ENCODE results near the gene GOLM1. TPM values are rescaled to one million over a fixed set of nuclear protein-coding genes. Genes with fewer than 3 reads are reported as not detected.
"Not testable (repeated sequence)": the region's sequence is repeated elsewhere in the genome, so short reads cannot be mapped to it uniquely, and the experiment has no call there.

GOLM1 gene
- 8.1 and 10.1 TPM in 2 replicates for total RNA-seq

GRCh38 chr9:86098824-86099700 is at the start of gene GOLM1:
Gene GOLM1 (minus strand): TSS chr9:86099558. CDS start chr9:86079320, 20,238 bp downstream.
- peak within 1 kb of the TSS; percentile 95 for H3K4me3 Mint-ChIP-seq
- peaks cover 19% of the 10 kb centered on the region for H3K4me1 Mint-ChIP-seq (ENCODE audit: low read depth)
- H3K27me3 Mint-ChIP-seq (ENCODE audit: insufficient read depth): peaks cover 48% of the 10 kb centered on the region
- intact Hi-C loops (cut with micrococcal nuclease): loop anchor here (2.0 kb wide), 1 partner anchor 254 kb away; no protein-coding TSS in a partner anchor
- peaks cover 2% of the 10 kb centered on the region for H3K36me3 Mint-ChIP-seq (ENCODE audit: low read depth)
- peak within 1 kb of the TSS; percentile 89 for H3K27ac Mint-ChIP-seq
- no peaks in the 10 kb centered on the region for H3K9me3 Mint-ChIP-seq
- DNase-seq (ENCODE audit: low spot score): peak; percentile 30

GRCh38 chr9:86146671-86147070 is 47.3 kb upstream of the GOLM1 start:
- H3K9me3 Mint-ChIP-seq: peaks cover 18% of the 10 kb centered on the region
- H3K4me3 Mint-ChIP-seq: not testable (repeated sequence)

GRCh38 chr9:86145960-86146359 is 46.6 kb upstream of the GOLM1 start:
- H3K9me3 Mint-ChIP-seq: peaks cover 18% of the 10 kb centered on the region
- H3K27me3 Mint-ChIP-seq (ENCODE audit: insufficient read depth); H3K27ac Mint-ChIP-seq; H3K4me1 Mint-ChIP-seq (ENCODE audit: low read depth); H3K4me3 Mint-ChIP-seq; DNase-seq (ENCODE audit: low spot score); H3K36me3 Mint-ChIP-seq (ENCODE audit: low read depth); intact Hi-C loops (cut with micrococcal nuclease): not testable (repeated sequence)

More at GRCh38 chr9:86146671-86147070, 47.3 kb upstream of the GOLM1 start:
- H3K27ac Mint-ChIP-seq; H3K4me1 Mint-ChIP-seq (ENCODE audit: low read depth); H3K36me3 Mint-ChIP-seq (ENCODE audit: low read depth); DNase-seq (ENCODE audit: low spot score); H3K27me3 Mint-ChIP-seq (ENCODE audit: insufficient read depth); intact Hi-C loops (cut with micrococcal nuclease): not testable (repeated sequence)

- H3K27me3 Mint-ChIP-seq (ENCODE audit: insufficient read depth): peaks cover 3% of the 10 kb centered on the region
- no peak overlapping the region for H3K27ac Mint-ChIP-seq
- intact Hi-C loops (cut with micrococcal nuclease): no loop called here
- no peak overlapping the region for H3K4me3 Mint-ChIP-seq
- no peaks in the 10 kb centered on the region for H3K4me1 Mint-ChIP-seq (ENCODE audit: low read depth)
- DNase-seq (ENCODE audit: low spot score): no peak
- no peaks in the 10 kb centered on the region for H3K36me3 Mint-ChIP-seq (ENCODE audit: low read depth)
- peaks cover 14% of the 10 kb centered on the region for H3K9me3 Mint-ChIP-seq
These were observed 43.6 kb upstream of the GOLM1 start for GRCh38 chr9:86142973-86143372.

- Mint-ChIP-seq H3K27me3 (ENCODE audit: insufficient read depth) (peaks cover 3% of the 10 kb centered on the region), H3K4me1 (ENCODE audit: low read depth) (no peaks in the 10 kb centered on the region), H3K36me3 (ENCODE audit: low read depth) (no peaks in the 10 kb centered on the region), H3K27ac (no peak overlapping the region), H3K4me3 (no peak overlapping the region), H3K9me3 (peaks cover 8% of the 10 kb centered on the region)
- DNase-seq (ENCODE audit: low spot score): no peak
- intact Hi-C loops (cut with micrococcal nuclease): no loop called here
These were observed 42.5 kb upstream of the GOLM1 start for GRCh38 chr9:86141843-86142242.

- Mint-ChIP-seq H3K9me3 (peaks cover 4% of the 10 kb centered on the region), H3K36me3 (ENCODE audit: low read depth) (no peaks in the 10 kb centered on the region), H3K4me1 (ENCODE audit: low read depth) (no peaks in the 10 kb centered on the region), H3K4me3 (no peak overlapping the region), H3K27ac (no peak overlapping the region), H3K27me3 (ENCODE audit: insufficient read depth) (peaks cover 3% of the 10 kb centered on the region)
- DNase-seq (ENCODE audit: low spot score): no peak
- intact Hi-C loops (cut with micrococcal nuclease): no loop called here
These were observed 36.0 kb upstream of the GOLM1 start for GRCh38 chr9:86135371-86135770.

GRCh38 chr9:86134361-86134760 is 35.0 kb upstream of the GOLM1 start:
- H3K4me3 Mint-ChIP-seq: no peak overlapping the region
- H3K27ac Mint-ChIP-seq: no peak overlapping the region

GRCh38 chr9:86128235-86128822 is 29.0 kb upstream of the GOLM1 start:
- no peaks in the 10 kb centered on the region for H3K36me3 Mint-ChIP-seq (ENCODE audit: low read depth)
- H3K27ac Mint-ChIP-seq: no peak overlapping the region
- no peak for DNase-seq (ENCODE audit: low spot score)
- peaks cover 4% of the 10 kb centered on the region for H3K9me3 Mint-ChIP-seq
- H3K27me3 Mint-ChIP-seq (ENCODE audit: insufficient read depth): no peaks in the 10 kb centered on the region
- H3K4me1 Mint-ChIP-seq (ENCODE audit: low read depth): no peaks in the 10 kb centered on the region
- intact Hi-C loops (cut with micrococcal nuclease): no loop called here
- no peak overlapping the region for H3K4me3 Mint-ChIP-seq

More at GRCh38 chr9:86134361-86134760, 35.0 kb upstream of the GOLM1 start:
- Mint-ChIP-seq H3K27me3 (ENCODE audit: insufficient read depth) (no peaks in the 10 kb centered on the region), H3K9me3 (peaks cover 4% of the 10 kb centered on the region), H3K4me1 (ENCODE audit: low read depth) (no peaks in the 10 kb centered on the region), H3K36me3 (ENCODE audit: low read depth) (no peaks in the 10 kb centered on the region)
- intact Hi-C loops (cut with micrococcal nuclease): no loop called here
- DNase-seq (ENCODE audit: low spot score): no peak

- Mint-ChIP-seq H3K36me3 (ENCODE audit: low read depth) (no peaks in the 10 kb centered on the region), H3K27me3 (ENCODE audit: insufficient read depth) (no peaks in the 10 kb centered on the region), H3K9me3 (peaks cover 2% of the 10 kb centered on the region), H3K4me1 (ENCODE audit: low read depth) (no peaks in the 10 kb centered on the region), H3K4me3 (no peak overlapping the region), H3K27ac (no peak overlapping the region)
- intact Hi-C loops (cut with micrococcal nuclease): no loop called here
- DNase-seq (ENCODE audit: low spot score): no peak
These were observed 27.9 kb upstream of the GOLM1 start for GRCh38 chr9:86126998-86127972.

GRCh38 chr9:86122311-86122710 is 23.0 kb upstream of the GOLM1 start:
- H3K4me3 Mint-ChIP-seq: no peak overlapping the region
- no peaks in the 10 kb centered on the region for H3K27me3 Mint-ChIP-seq (ENCODE audit: insufficient read depth)
- intact Hi-C loops (cut with micrococcal nuclease): no loop called here
- no peak for DNase-seq (ENCODE audit: low spot score)
- H3K27ac Mint-ChIP-seq: no peak overlapping the region
- H3K36me3 Mint-ChIP-seq (ENCODE audit: low read depth): no peaks in the 10 kb centered on the region
- H3K9me3 Mint-ChIP-seq: no peaks in the 10 kb centered on the region
- no peaks in the 10 kb centered on the region for H3K4me1 Mint-ChIP-seq (ENCODE audit: low read depth)

GRCh38 chr9:86119457-86119856 is 20.1 kb upstream of the GOLM1 start:
- intact Hi-C loops (cut with micrococcal nuclease): no loop called here
- no peak for DNase-seq (ENCODE audit: low spot score)
- Mint-ChIP-seq H3K27me3 (ENCODE audit: insufficient read depth) (peaks cover 3% of the 10 kb centered on the region), H3K36me3 (ENCODE audit: low read depth) (no peaks in the 10 kb centered on the region), H3K4me3 (no peak overlapping the region), H3K4me1 (ENCODE audit: low read depth) (no peaks in the 10 kb centered on the region), H3K27ac (no peak overlapping the region), H3K9me3 (no peaks in the 10 kb centered on the region)

GRCh38 chr9:86116425-86116824 is 17.1 kb upstream of the GOLM1 start:
- no peak for DNase-seq (ENCODE audit: low spot score)
- no peak overlapping the region for H3K4me3 Mint-ChIP-seq
- H3K36me3 Mint-ChIP-seq (ENCODE audit: low read depth): no peaks in the 10 kb centered on the region
- H3K27ac Mint-ChIP-seq: no peak overlapping the region
- H3K9me3 Mint-ChIP-seq: no peaks in the 10 kb centered on the region
- intact Hi-C loops (cut with micrococcal nuclease): no loop called here
- peaks cover 3% of the 10 kb centered on the region for H3K27me3 Mint-ChIP-seq (ENCODE audit: insufficient read depth)
- no peaks in the 10 kb centered on the region for H3K4me1 Mint-ChIP-seq (ENCODE audit: low read depth)

All from activated T-helper 1 cell treated with anti-CD3 and anti-CD28 coated beads, Interleukin-12 subunit alpha, Interleukin-12 subunit beta, Interleukin-2, Interleukin-4 antibody, amounts not matched to agents 30 ng/mL and 10 ng/mL and 1 ng/mL, durations not matched to agents 14 hours and 24 hours and 36 hours (primary cell).